H9 (cell line): ENCODE results near the gene HLF. TPM values are rescaled to one million over a fixed set of nuclear protein-coding genes. Genes with fewer than 3 reads are reported as not detected.

ENCODE experiments used
- DNase-seq: peaks from one replicate; pipeline ENCODE4 v3.0.0-alpha.2; 2017
- H2AFZ ChIP-seq: one replicate; pipeline ENCODE4 v1.6.1; 2013; ENCODE audit warnings: mild to moderate bottlenecking, low read length, control low read depth, moderate library complexity
- H2AK5ac ChIP-seq: 2 replicates; pipeline ENCODE4 v1.6.1; 2013; ENCODE audit warnings: low read length, control low read depth, mixed read lengths; ENCODE audit not compliant: insufficient read length
- H2BK120ac ChIP-seq: one replicate; pipeline ENCODE4 v1.6.1; 2013; ENCODE audit warnings: low read depth, mild to moderate bottlenecking, low read length, control low read depth, inconsistent platforms; ENCODE audit not compliant: poor library complexity, severe bottlenecking
- H2BK12ac ChIP-seq: 2 replicates; pipeline ENCODE4 v1.6.1; 2013; ENCODE audit warnings: low read length, control low read depth, mixed read lengths, low read depth; ENCODE audit not compliant: insufficient read length
- H2BK15ac ChIP-seq: 2 replicates; pipeline ENCODE4 v1.6.1; 2013; ENCODE audit warnings: low read depth, low read length, control low read depth
- H2BK20ac ChIP-seq: one replicate; pipeline ENCODE4 v1.6.1; 2013; ENCODE audit warnings: low read depth, mild to moderate bottlenecking, low read length, control low read depth, inconsistent platforms; ENCODE audit not compliant: poor library complexity, severe bottlenecking
- H2BK5ac ChIP-seq: 2 replicates; pipeline ENCODE4 v1.6.1; 2013; ENCODE audit warnings: low read length, control low read depth, mixed read lengths; ENCODE audit not compliant: insufficient read length
- H3K14ac ChIP-seq: 2 replicates; pipeline ENCODE4 v1.6.1; 2013; ENCODE audit warnings: low read length, control low read depth; ENCODE audit not compliant: insufficient read depth
- H3K18ac ChIP-seq: 2 replicates; pipeline ENCODE4 v1.6.1; 2013; ENCODE audit warnings: low read depth, mild to moderate bottlenecking, mixed read lengths, low read length, control low read depth; ENCODE audit not compliant: insufficient read length
- H3K23ac ChIP-seq: 2 replicates; pipeline ENCODE4 v1.6.1; 2013; ENCODE audit warnings: low read length, control low read depth, mixed read lengths, low read depth; ENCODE audit not compliant: insufficient read length
- H3K23me2 ChIP-seq: 2 replicates; pipeline ENCODE4 v1.6.1; 2013; ENCODE audit warnings: low read depth, mild to moderate bottlenecking, mixed read lengths, low read length, control low read depth; ENCODE audit not compliant: insufficient read length, poor library complexity, severe bottlenecking
- H3K27ac ChIP-seq: 2 replicates; pipeline ENCODE4 v1.5.1; 2013; ENCODE audit warnings: low read length, control low read depth, mixed read lengths, low read depth; ENCODE audit not compliant: insufficient read length
- H3K27me3 ChIP-seq: 2 replicates; pipeline ENCODE4 v1.6.1; 2013; ENCODE audit warnings: low read length, control low read depth, inconsistent platforms; ENCODE audit not compliant: insufficient read depth
- H3K4ac ChIP-seq: 2 replicates; pipeline ENCODE4 v1.6.1; 2013; ENCODE audit warnings: low read depth, mild to moderate bottlenecking, control low read depth, inconsistent platforms, low read length, moderate library complexity
- H3K4me1 ChIP-seq: 2 replicates; pipeline ENCODE4 v1.6.1; 2013; ENCODE audit warnings: low read length, control low read depth, inconsistent platforms; ENCODE audit not compliant: insufficient read depth
- H3K4me2 ChIP-seq: 2 replicates; pipeline ENCODE4 v1.6.1; 2013; ENCODE audit warnings: low read length, control low read depth, mixed read lengths; ENCODE audit not compliant: insufficient read length, insufficient read depth
- H3K56ac ChIP-seq: 2 replicates; pipeline ENCODE4 v1.6.1; 2013; ENCODE audit warnings: low read depth, mild to moderate bottlenecking, mixed read lengths, low read length, control low read depth; ENCODE audit not compliant: insufficient read length
- H3K79me1 ChIP-seq: 2 replicates; pipeline ENCODE4 v1.6.1; 2013; ENCODE audit warnings: low read depth, mild to moderate bottlenecking, moderate library complexity, low read length, control low read depth, inconsistent platforms; ENCODE audit not compliant: insufficient read depth, poor library complexity, severe bottlenecking
- H3K79me2 ChIP-seq: 2 replicates; pipeline ENCODE4 v1.6.1; 2013; ENCODE audit warnings: low read length, control low read depth, inconsistent platforms; ENCODE audit not compliant: insufficient read depth
- H3K9ac ChIP-seq: 2 replicates; pipeline ENCODE4 v1.6.1; 2013; ENCODE audit warnings: low read length, control low read depth, mixed read lengths; ENCODE audit not compliant: insufficient read length; ENCODE audit errors: extremely low read depth
- H3K9me3 ChIP-seq: one replicate; pipeline ENCODE4 v1.6.1; 2013; ENCODE audit warnings: low read depth, low read length, inconsistent platforms; ENCODE audit not compliant: control insufficient read depth
- H3T11ph ChIP-seq: one replicate; pipeline ENCODE4 v1.6.1; 2013; ENCODE audit warnings: mild to moderate bottlenecking, low read length, control low read depth, inconsistent platforms
- H4K20me1 ChIP-seq: one replicate; pipeline ENCODE4 v1.6.1; 2013; ENCODE audit not compliant: control insufficient read depth, insufficient read length, insufficient read depth
- H4K5ac ChIP-seq: 2 replicates; pipeline ENCODE4 v1.6.1; 2013; ENCODE audit warnings: low read depth, mild to moderate bottlenecking, mixed read lengths, low read length, control low read depth; ENCODE audit not compliant: insufficient read length
- H4K8ac ChIP-seq: replicated peaks from 2 replicates; pipeline ENCODE4 v1.6.1; 2013; ENCODE audit warnings: low read length, control low read depth, mixed read lengths, low read depth; ENCODE audit not compliant: insufficient read length
- H4K91ac ChIP-seq: 2 replicates; pipeline ENCODE4 v1.6.1; 2013; ENCODE audit warnings: low read depth, mild to moderate bottlenecking, moderate library complexity, mixed read lengths, low read length, control low read depth; ENCODE audit not compliant: insufficient read length
- H3K27ac Mint-ChIP-seq, 3 experiments: 2 replicates in 2 of 3; 3 replicates in 1 of 3; pipeline ENCODE4 v1.8.0; 2020 to 2021; ENCODE audit warnings: mixed read lengths in 3 of 3, mild to moderate bottlenecking in 1 of 3, moderate library complexity in 1 of 3
- H3K27me3 Mint-ChIP-seq: 2 replicates; pipeline ENCODE4 v1.8.0; 2021; ENCODE audit warnings: low read depth, mild to moderate bottlenecking, moderate library complexity, mixed read lengths
- H3K36me3 Mint-ChIP-seq, 3 experiments: 2 replicates in 2 of 3; 3 replicates in 1 of 3; pipeline ENCODE4 v1.8.0; 2020 to 2021; ENCODE audit warnings: low read depth in 3 of 3, mixed read lengths in 3 of 3; ENCODE audit not compliant: insufficient read depth in 1 of 3
- H3K4me1 Mint-ChIP-seq, 2 experiments: 2 replicates each; pipeline ENCODE4 v1.8.0; 2020; ENCODE audit warnings: mixed read lengths in 2 of 2
- H3K4me3 Mint-ChIP-seq, 2 experiments: 2 replicates in 1 of 2; 3 replicates in 1 of 2; pipeline ENCODE4 v1.8.0; 2020 to 2021; ENCODE audit warnings: mild to moderate bottlenecking in 2 of 2, mixed read lengths in 2 of 2, moderate library complexity in 1 of 2
- H3K9me3 Mint-ChIP-seq, 2 experiments: 2 replicates in 1 of 2; 3 replicates in 1 of 2; pipeline ENCODE4 v1.8.0; 2020; ENCODE audit warnings: mild to moderate bottlenecking in 2 of 2, mixed read lengths in 2 of 2, moderate library complexity in 1 of 2
- WGBS: extraction: QIAGEN DNeasy Blood & Tissue Kit; methylation state at CpG from one replicate; pipeline ENCODE4 v1.1.7; 2013; ENCODE audit warnings: missing lambda C conversion rate, low lambda C conversion rate, mixed read lengths; ENCODE audit not compliant: insufficient read length; ENCODE audit errors: extremely low coverage; 5-methylcytosine and 5-hydroxymethylcytosine counted together
- total RNA-seq: library from RNA; stranded (reverse); gene quantifications from 2 replicates; pipeline ENCODE4 v1.2.1, GENCODE V29; 2021
- TF ChIP-seq, protein P1 (sequence below): fragments of 200-600 bp; sonication (generic); conservative IDR thresholded peaks from 3 replicates; pipeline ENCODE4 v1.8.0; 2021; ENCODE audit warnings: antibody characterized with exemption, mild to moderate bottlenecking

HLF gene
- total RNA-seq, 1 experiment from 2014 or later = 0.17 TPM

DNA sequence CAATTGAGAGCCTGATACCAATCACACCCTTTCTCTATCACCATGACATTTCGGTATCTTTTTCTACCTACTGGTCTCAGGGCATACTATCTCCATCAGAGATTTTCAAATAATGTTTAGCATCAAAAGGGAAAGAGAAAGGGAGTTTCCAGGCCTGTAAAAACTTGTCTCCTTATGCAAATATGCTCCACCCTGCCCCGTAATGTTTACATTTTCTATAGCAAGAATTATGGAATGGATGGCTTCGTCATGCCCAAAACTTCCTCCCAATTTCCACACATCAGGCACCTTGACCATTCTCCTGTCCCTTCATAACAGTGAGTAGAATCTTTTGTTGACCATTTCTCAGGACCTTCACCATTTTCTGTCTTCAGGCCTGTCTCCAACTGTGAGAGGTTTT lies 30.9 kb upstream of the HLF start:
- no CpG with 5 or more reads among the region's 3 CpGs for whole genome bisulfite sequencing
- H3K4me1 ChIP-seq = no peaks in the 10 kb centered on the region
- TF ChIP-seq, protein P1, sequence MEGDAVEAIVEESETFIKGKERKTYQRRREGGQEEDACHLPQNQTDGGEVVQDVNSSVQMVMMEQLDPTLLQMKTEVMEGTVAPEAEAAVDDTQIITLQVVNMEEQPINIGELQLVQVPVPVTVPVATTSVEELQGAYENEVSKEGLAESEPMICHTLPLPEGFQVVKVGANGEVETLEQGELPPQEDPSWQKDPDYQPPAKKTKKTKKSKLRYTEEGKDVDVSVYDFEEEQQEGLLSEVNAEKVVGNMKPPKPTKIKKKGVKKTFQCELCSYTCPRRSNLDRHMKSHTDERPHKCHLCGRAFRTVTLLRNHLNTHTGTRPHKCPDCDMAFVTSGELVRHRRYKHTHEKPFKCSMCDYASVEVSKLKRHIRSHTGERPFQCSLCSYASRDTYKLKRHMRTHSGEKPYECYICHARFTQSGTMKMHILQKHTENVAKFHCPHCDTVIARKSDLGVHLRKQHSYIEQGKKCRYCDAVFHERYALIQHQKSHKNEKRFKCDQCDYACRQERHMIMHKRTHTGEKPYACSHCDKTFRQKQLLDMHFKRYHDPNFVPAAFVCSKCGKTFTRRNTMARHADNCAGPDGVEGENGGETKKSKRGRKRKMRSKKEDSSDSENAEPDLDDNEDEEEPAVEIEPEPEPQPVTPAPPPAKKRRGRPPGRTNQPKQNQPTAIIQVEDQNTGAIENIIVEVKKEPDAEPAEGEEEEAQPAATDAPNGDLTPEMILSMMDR = no peak

More for the DNA sequence above, 30.9 kb upstream of the HLF start:
- peaks cover 0 to 2% of the 10 kb centered on the region in 2 experiments; a peak in 1 of 5 replicates for H3K9me3 Mint-ChIP-seq
- Histone ChIP-seq H3K18ac (no peak overlapping the region), H3K23ac (no peak overlapping the region), H3K14ac (no peak overlapping the region), H2AK5ac (no peak overlapping the region), H3T11ph (no peak overlapping the region), H2BK120ac (no peak overlapping the region), H3K27me3 (no peaks in the 10 kb centered on the region; the same call in 1 of the 2 replicates), H3K4ac (no peak overlapping the region), H3K27ac (no peak overlapping the region), H3K23me2 (peaks cover 4% of the 10 kb centered on the region), H4K91ac (no peak overlapping the region), H3K4me2 (no peak overlapping the region), H3K56ac (no peak overlapping the region), H3K79me2 (no peaks in the 10 kb centered on the region), H3K9me3 (no peaks in the 10 kb centered on the region), H2AFZ (no peak overlapping the region), H3K9ac (no peak overlapping the region), H4K20me1 (no peaks in the 10 kb centered on the region), H4K5ac (no peak overlapping the region), H2BK5ac (no peak overlapping the region), H3K79me1 (no peaks in the 10 kb centered on the region), H2BK20ac (no peak overlapping the region), H2BK12ac (no peak overlapping the region), H2BK15ac (no peak overlapping the region), H4K8ac (no peak overlapping the region)
- no peak for DNase-seq
- H3K36me3 Mint-ChIP-seq = no peaks in the 10 kb centered on the region
- H3K4me1 Mint-ChIP-seq = peaks cover 2 to 12% of the 10 kb centered on the region in 2 experiments
- H3K27me3 Mint-ChIP-seq = peaks cover 39% of the 10 kb centered on the region
- H3K4me3 Mint-ChIP-seq = no peak overlapping the region
- H3K27ac Mint-ChIP-seq = no peak overlapping the region
